Measurements from ENCODE around the gene MYBPH.

Gene MYBPH

GRCh38 chr1:203142124-203142523, 33.5 kb downstream of the MYBPH start:
- no peak for TF ChIP-seq CTCF (IDR thresholded peaks at IDR 0.05; ENCODE audit: control insufficient read depth, extremely low read depth, insufficient read depth)

GRCh38 chr1:203140743-203141520, 34.7 kb downstream of the MYBPH start:
- no peak overlapping the region for H3K4me3 ChIP-seq (ENCODE audit: low read depth, low read length)
- DNase-seq (ENCODE audit: low read depth), result no peak
- TF ChIP-seq CTCF (IDR thresholded peaks at IDR 0.05; ENCODE audit: control insufficient read depth, extremely low read depth, insufficient read depth), result no peak

More at GRCh38 chr1:203142124-203142523, 33.5 kb downstream of the MYBPH start:
- H3K4me3 ChIP-seq (ENCODE audit: low read depth, low read length), result no peak overlapping the region
- no peak for DNase-seq (ENCODE audit: low read depth)

DNA sequence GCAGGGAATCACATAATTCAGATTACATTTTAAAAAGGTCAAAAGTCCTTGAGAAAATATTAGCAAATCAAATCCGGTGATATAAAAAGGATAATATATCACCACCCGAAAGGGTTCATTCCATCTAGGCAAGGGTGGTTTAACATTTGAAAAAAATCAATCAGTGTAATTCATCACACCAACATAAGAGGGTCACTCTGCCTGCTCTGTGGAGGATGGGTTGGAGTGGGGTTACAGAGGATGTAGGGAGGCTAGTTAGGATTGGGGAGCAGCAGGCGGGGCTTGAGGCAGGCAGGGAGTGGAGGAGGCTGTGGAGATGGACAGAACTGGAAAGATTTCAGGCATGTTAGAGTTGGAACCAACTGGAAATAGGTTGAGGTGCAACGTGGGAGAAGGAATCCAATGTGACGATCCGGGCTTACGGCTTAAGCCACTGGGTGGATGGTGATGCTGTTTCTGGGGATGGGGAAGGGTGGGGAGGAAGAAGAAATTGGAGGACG, 35.6 kb downstream of the MYBPH start:
- H3K4me3 ChIP-seq (ENCODE audit: low read depth, low read length), result no peak overlapping the region
- DNase-seq (ENCODE audit: low read depth), result no peak
- no peak for TF ChIP-seq CTCF (IDR thresholded peaks at IDR 0.05; ENCODE audit: control insufficient read depth, extremely low read depth, insufficient read depth)

- DNase-seq (ENCODE audit: low read depth), result no peak
- no peak overlapping the region for H3K4me3 ChIP-seq (ENCODE audit: low read depth, low read length)
- TF ChIP-seq CTCF (IDR thresholded peaks at IDR 0.05; ENCODE audit: control insufficient read depth, extremely low read depth, insufficient read depth), result no peak
Measured at GRCh38 chr1:203138066-203138465, 37.6 kb downstream of the MYBPH start.

- H3K4me3 ChIP-seq (ENCODE audit: low read depth, low read length), result no peak overlapping the region
- DNase-seq (ENCODE audit: low read depth), result no peak
- TF ChIP-seq CTCF (IDR thresholded peaks at IDR 0.05; ENCODE audit: control insufficient read depth, extremely low read depth, insufficient read depth), result no peak
Measured at GRCh38 chr1:203137324-203137723, 38.3 kb downstream of the MYBPH start.

- no peak for DNase-seq (ENCODE audit: low read depth)
- H3K4me3 ChIP-seq (ENCODE audit: low read depth, low read length), result no peak overlapping the region
- TF ChIP-seq CTCF (IDR thresholded peaks at IDR 0.05; ENCODE audit: control insufficient read depth, extremely low read depth, insufficient read depth), result no peak
Measured at GRCh38 chr1:203136409-203137042, 39.1 kb downstream of the MYBPH start.

All from LNCaP clone FGC (cell line).